ENCODE results near the gene PLPPR5. TPM values are rescaled to one million over a fixed set of nuclear protein-coding genes. Genes with fewer than 3 reads are reported as not detected.

PLPPR5 gene
- total and polyA plus RNA-seq, 2 experiments from 2014 or later = 0.17 TPM; not detected in 1

- 67% methylated on average over 1 of the region's 1 CpG for WGBS (ENCODE audit: low lambda C conversion rate, missing lambda C conversion rate)
- H3K4me2 ChIP-seq = no peak overlapping the region
- H3K9me3 ChIP-seq (ENCODE audit: low read depth) = no peaks in the 10 kb centered on the region
- H2AFZ ChIP-seq = no peak overlapping the region
- H3K4me3 ChIP-seq = no peak overlapping the region
- H3K27ac ChIP-seq = no peak overlapping the region
- no peaks in the 10 kb centered on the region for H3K27me3 ChIP-seq
- H3K79me2 ChIP-seq = no peaks in the 10 kb centered on the region
- no peaks in the 10 kb centered on the region for H3K9me2 ChIP-seq (replicated peaks; ENCODE audit: insufficient read depth)
- H3K36me3 ChIP-seq (replicated peaks; ENCODE audit: insufficient read depth, low read depth) = no peaks in the 10 kb centered on the region
- no peak for TF ChIP-seq EZH2phosphoT487 (IDR thresholded peaks at IDR 0.05; ENCODE audit: low read depth, severe bottlenecking, unreplicated experiment)
- TF ChIP-seq EZH2 (IDR thresholded peaks at IDR 0.05; ENCODE audit: borderline replicate concordance) = no peak
- TF ChIP-seq CTCF (IDR thresholded peaks at IDR 0.05; ENCODE audit: poor library complexity) = no peak
- DNase-seq (ENCODE audit: low spot score) = no peak
- no peaks in the 10 kb centered on the region for H3K4me1 ChIP-seq (ENCODE audit: insufficient read depth)
- no peaks in the 10 kb centered on the region for H4K20me1 ChIP-seq (ENCODE audit: insufficient read depth, poor library complexity, severe bottlenecking)
Measured at GRCh38 chr1:98969798-98970490, 34.7 kb downstream of the PLPPR5 start.

GRCh38 chr1:98967122-98967521 is 37.5 kb downstream of the PLPPR5 start:
- no peaks in the 10 kb centered on the region for H3K79me2 ChIP-seq
- WGBS (ENCODE audit: low lambda C conversion rate, missing lambda C conversion rate) = 93% methylated on average over 1 of the region's 1 CpG

GRCh38 chr1:98965394-98965793 is 39.3 kb downstream of the PLPPR5 start:
- TF ChIP-seq EZH2phosphoT487 (IDR thresholded peaks at IDR 0.05; ENCODE audit: low read depth, severe bottlenecking, unreplicated experiment) (no peak), EZH2 (IDR thresholded peaks at IDR 0.05; ENCODE audit: borderline replicate concordance) (no peak), CTCF (IDR thresholded peaks at IDR 0.05; ENCODE audit: poor library complexity) (no peak)
- Histone ChIP-seq H4K20me1 (ENCODE audit: insufficient read depth, poor library complexity, severe bottlenecking) (no peaks in the 10 kb centered on the region), H3K9me2 (replicated peaks; ENCODE audit: insufficient read depth) (no peaks in the 10 kb centered on the region), H3K36me3 (replicated peaks; ENCODE audit: insufficient read depth, low read depth) (no peaks in the 10 kb centered on the region), H3K9me3 (ENCODE audit: low read depth) (no peaks in the 10 kb centered on the region), H3K4me3 (no peak overlapping the region), H3K79me2 (no peaks in the 10 kb centered on the region), H3K27me3 (no peaks in the 10 kb centered on the region), H3K4me1 (ENCODE audit: insufficient read depth) (no peaks in the 10 kb centered on the region), H3K4me2 (no peak overlapping the region), H3K27ac (no peak overlapping the region), H2AFZ (no peak overlapping the region)
- 95% methylated on average over 3 of the region's 3 CpGs for WGBS (ENCODE audit: low lambda C conversion rate, missing lambda C conversion rate)
- no peak for DNase-seq (ENCODE audit: low spot score)

More at GRCh38 chr1:98967122-98967521, 37.5 kb downstream of the PLPPR5 start:
- H3K4me2 ChIP-seq = no peak overlapping the region
- no peak overlapping the region for H2AFZ ChIP-seq
- H3K9me2 ChIP-seq (replicated peaks; ENCODE audit: insufficient read depth) = no peaks in the 10 kb centered on the region
- H3K4me1 ChIP-seq (ENCODE audit: insufficient read depth) = no peaks in the 10 kb centered on the region
- TF ChIP-seq CTCF (IDR thresholded peaks at IDR 0.05; ENCODE audit: poor library complexity) = no peak
- no peak for TF ChIP-seq EZH2 (IDR thresholded peaks at IDR 0.05; ENCODE audit: borderline replicate concordance)
- H3K4me3 ChIP-seq = no peak overlapping the region
- no peak for DNase-seq (ENCODE audit: low spot score)
- H3K27me3 ChIP-seq = no peaks in the 10 kb centered on the region
- H3K27ac ChIP-seq = no peak overlapping the region
- H3K9me3 ChIP-seq (ENCODE audit: low read depth) = no peaks in the 10 kb centered on the region
- H3K36me3 ChIP-seq (replicated peaks; ENCODE audit: insufficient read depth, low read depth) = no peaks in the 10 kb centered on the region
- H4K20me1 ChIP-seq (ENCODE audit: insufficient read depth, poor library complexity, severe bottlenecking) = no peaks in the 10 kb centered on the region
